Neural progenitor cell (in vitro differentiated cells): Measurements from ENCODE around the gene CYBA. TPM values are rescaled to one million over a fixed set of nuclear protein-coding genes. Genes with fewer than 3 reads are reported as not detected.
A peak's percentile ranks its signal among the peaks of the same experiment; 100 is the strongest.

Source experiments
- DNase-seq: peaks from one replicate; pipeline ENCODE4 v3.0.0-alpha.2; 2016; ENCODE audit warnings: low spot score
- H2AFZ ChIP-seq: fragments of 200-600 bp; sonication (generic); replicated peaks from 2 replicates; pipeline ENCODE4 v1.6.1; 2016; ENCODE audit warnings: antibody characterized with exemption
- H3F3A ChIP-seq: fragments of 200-600 bp; sonication (generic); 2 replicates; pipeline ENCODE4 v1.6.1; 2016; ENCODE audit warnings: antibody characterized with exemption, low read depth
- H3K27ac ChIP-seq: fragments of 200-600 bp; sonication (generic); 2 replicates; pipeline ENCODE4 v1.5.1; 2016; ENCODE audit warnings: mild to moderate bottlenecking
- H3K27me3 ChIP-seq: fragments of 200-600 bp; sonication (generic); 2 replicates; pipeline ENCODE4 v1.6.1; 2016; ENCODE audit warnings: mild to moderate bottlenecking, moderate library complexity
- H3K36me3 ChIP-seq: fragments of 200-600 bp; sonication (generic); 2 replicates; pipeline ENCODE4 v1.5.1; 2016
- H3K4me1 ChIP-seq: fragments of 200-600 bp; sonication (generic); 2 replicates; pipeline ENCODE4 v1.6.1; 2016; ENCODE audit warnings: mixed run types
- H3K4me2 ChIP-seq: fragments of 200-600 bp; sonication (generic); 2 replicates; pipeline ENCODE4 v1.6.1; 2016
- H3K4me3 ChIP-seq: fragments of 200-600 bp; sonication (generic); 2 replicates; pipeline ENCODE4 v1.5.1; 2016
- H3K79me2 ChIP-seq: fragments of 200-600 bp; sonication (generic); 2 replicates; pipeline ENCODE4 v1.6.1; 2016; ENCODE audit warnings: low read depth
- H3K9ac ChIP-seq: fragments of 200-600 bp; sonication (generic); 2 replicates; pipeline ENCODE4 v1.6.1; 2016
- H3K9me3 ChIP-seq: fragments of 200-600 bp; sonication (generic); 2 replicates; pipeline ENCODE4 v1.5.1; 2016; ENCODE audit warnings: low read depth
- H4K20me1 ChIP-seq: fragments of 200-600 bp; sonication (generic); 2 replicates; pipeline ENCODE4 v1.6.1; 2016; ENCODE audit warnings: low read depth
- H3K27ac Mint-ChIP-seq: 3 replicates; pipeline ENCODE4 v1.8.0; 2021; ENCODE audit warnings: mixed read lengths
- H3K27me3 Mint-ChIP-seq: 2 replicates; pipeline ENCODE4 v1.8.0; 2022; ENCODE audit warnings: low read depth, mild to moderate bottlenecking, inconsistent platforms, moderate library complexity, mixed read lengths; ENCODE audit not compliant: insufficient read depth
- H3K36me3 Mint-ChIP-seq: 3 replicates; pipeline ENCODE4 v1.8.0; 2021; ENCODE audit warnings: mixed read lengths
- H3K4me1 Mint-ChIP-seq: 3 replicates; pipeline ENCODE4 v1.8.0; 2021; ENCODE audit warnings: mixed read lengths
- H3K4me3 Mint-ChIP-seq: 3 replicates; pipeline ENCODE4 v1.8.0; 2021; ENCODE audit warnings: mild to moderate bottlenecking, moderate library complexity, mixed read lengths
- H3K9me3 Mint-ChIP-seq: 3 replicates; pipeline ENCODE4 v1.8.0; 2020; ENCODE audit warnings: mixed read lengths
- CTCF ChIP-seq: fragments of 200-600 bp; sonication (generic); IDR thresholded peaks from 2 replicates; pipeline ENCODE4 v1.5.1; 2017; ENCODE audit warnings: antibody characterized with exemption, mild to moderate bottlenecking
- EZH2 ChIP-seq: fragments of 200-600 bp; sonication (generic); IDR thresholded peaks from 2 replicates; pipeline ENCODE4 v1.6.1; 2017; ENCODE audit warnings: antibody characterized with exemption, mild to moderate bottlenecking, moderate library complexity
- EZH2phosphoT487 ChIP-seq: fragments of 200-600 bp; sonication (generic); IDR thresholded peaks from 2 replicates; pipeline ENCODE4 v1.6.1; 2017; ENCODE audit warnings: antibody characterized with exemption
- total RNA-seq: library from RNA; depleted of rRNA; stranded (reverse); fragments of >200 nt; gene quantifications from 2 replicates; pipeline ENCODE4 v1.2.3, GENCODE V29; 2015; ENCODE audit warnings: low replicate concordance

CYBA gene
- total RNA-seq, 1 donor from 2014 or later: 29.9 TPM

DNA sequence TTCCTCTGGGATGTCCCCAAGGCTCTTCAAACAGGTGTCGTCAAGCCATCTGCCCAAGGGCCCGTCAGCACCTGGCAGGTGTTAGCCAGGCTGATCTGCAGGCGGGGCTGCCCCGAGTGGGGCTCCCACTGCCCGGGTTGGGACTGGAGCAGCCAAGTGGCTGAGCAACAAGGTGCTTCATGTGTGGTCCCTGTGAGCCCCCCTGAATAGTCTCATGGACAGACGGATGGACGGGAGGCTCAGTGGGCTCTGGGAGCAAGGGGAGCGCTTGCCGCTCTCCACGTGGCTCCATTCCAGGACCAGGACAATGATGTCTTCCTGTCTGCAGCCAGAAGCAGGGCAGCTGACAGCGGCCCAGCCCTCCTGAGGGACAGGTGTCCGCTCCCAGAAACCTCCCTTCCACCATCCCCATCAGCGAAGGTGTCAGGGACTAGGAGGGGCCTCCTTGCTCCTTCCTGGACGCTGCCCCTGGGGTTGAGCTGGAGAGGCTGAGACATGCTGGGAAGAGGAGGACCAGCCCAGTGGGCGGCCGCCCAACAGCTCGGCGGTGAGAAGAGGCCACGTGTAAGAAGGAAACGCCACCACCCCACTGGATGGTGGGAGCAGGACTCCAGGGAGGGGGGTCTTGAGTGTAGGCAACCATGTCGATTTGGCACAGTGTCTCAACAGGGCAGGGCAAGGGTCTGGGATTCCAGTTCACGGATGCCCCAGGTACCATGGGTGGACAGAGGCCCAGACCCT lies 25.8 kb upstream of the CYBA start:
- Mint-ChIP-seq H3K36me3 (no peaks in the 10 kb centered on the region), H3K4me1 (no peaks in the 10 kb centered on the region), H3K9me3 (no peaks in the 10 kb centered on the region), H3K4me3 (no peak overlapping the region), H3K27me3 (peaks cover 5% of the 10 kb centered on the region), H3K27ac (no peak overlapping the region)
- H3K27me3 ChIP-seq: no peaks in the 10 kb centered on the region
- H3K9me3 ChIP-seq: no peaks in the 10 kb centered on the region
- H3K4me1 ChIP-seq: no peaks in the 10 kb centered on the region
- TF ChIP-seq EZH2phosphoT487 (no peak), CTCF (no peak), EZH2 (no peak)
- no peak overlapping the region for H3K9ac ChIP-seq
- H3K4me2 ChIP-seq: no peak overlapping the region
- H4K20me1 ChIP-seq: no peaks in the 10 kb centered on the region
- no peaks in the 10 kb centered on the region for H3K79me2 ChIP-seq
- H3K4me3 ChIP-seq: no peak overlapping the region
- H3F3A ChIP-seq: peaks cover 6% of the 10 kb centered on the region
- no peak overlapping the region for H3K27ac ChIP-seq
- no peaks in the 10 kb centered on the region for H3K36me3 ChIP-seq
- no peak for DNase-seq
- no peak overlapping the region for H2AFZ ChIP-seq

- Histone ChIP-seq H3K4me3 (no peak overlapping the region), H3K4me1 (no peaks in the 10 kb centered on the region), H3K36me3 (no peaks in the 10 kb centered on the region), H3F3A (no peaks in the 10 kb centered on the region), H3K27me3 (no peaks in the 10 kb centered on the region), H2AFZ (no peak overlapping the region), H4K20me1 (no peaks in the 10 kb centered on the region), H3K79me2 (no peaks in the 10 kb centered on the region), H3K27ac (no peak overlapping the region), H3K4me2 (no peak overlapping the region), H3K9me3 (no peaks in the 10 kb centered on the region), H3K9ac (no peak overlapping the region)
- DNase-seq: no peak
- no peak for TF ChIP-seq EZH2
- TF ChIP-seq CTCF: no peak
- no peak for TF ChIP-seq EZH2phosphoT487
- no peaks in the 10 kb centered on the region for H3K36me3 Mint-ChIP-seq
- H3K4me1 Mint-ChIP-seq: no peaks in the 10 kb centered on the region
- H3K9me3 Mint-ChIP-seq: no peaks in the 10 kb centered on the region
- H3K27ac Mint-ChIP-seq: no peak overlapping the region
- no peak overlapping the region for H3K4me3 Mint-ChIP-seq
- peaks cover 2% of the 10 kb centered on the region for H3K27me3 Mint-ChIP-seq
Observed at GRCh38 chr16:88673716-88674379, 23.0 kb upstream of the CYBA start.

- Histone ChIP-seq H3K79me2 (no peaks in the 10 kb centered on the region), H3K27ac (no peak overlapping the region), H3K9me3 (no peaks in the 10 kb centered on the region), H3K4me3 (no peak overlapping the region), H3K9ac (no peak overlapping the region), H3K36me3 (no peaks in the 10 kb centered on the region), H3K4me1 (no peaks in the 10 kb centered on the region), H3K27me3 (no peaks in the 10 kb centered on the region), H3K4me2 (no peak overlapping the region), H4K20me1 (no peaks in the 10 kb centered on the region), H2AFZ (no peak overlapping the region), H3F3A (no peaks in the 10 kb centered on the region)
- Mint-ChIP-seq H3K4me1 (peaks cover under 1% of the 10 kb centered on the region), H3K4me3 (no peak overlapping the region), H3K27me3 (peaks cover 2% of the 10 kb centered on the region), H3K9me3 (no peaks in the 10 kb centered on the region), H3K36me3 (peaks cover 5% of the 10 kb centered on the region), H3K27ac (no peak overlapping the region)
- TF ChIP-seq EZH2 (no peak), CTCF (peak; percentile 62), EZH2phosphoT487 (no peak)
- DNase-seq: peak; percentile 74
Observed at GRCh38 chr16:88672776-88673175, 21.9 kb upstream of the CYBA start.
